K562 (cell line): Measurements from ENCODE around the gene SUPT16H. TPM values are rescaled to one million over a fixed set of nuclear protein-coding genes. Genes with fewer than 3 reads are reported as not detected.

ENCODE experiments used
- ATAC-seq: fragments of 200-7000 bp; cut with Tn5 transposase; 3 replicates; pipeline ENCODE4 v1.9.1; 2020; ENCODE audit warnings: moderate library complexity
- BruUV-seq: library from RNA; stranded (reverse); fragments of 400-500 nt; replicated peaks from 2 replicates; lab custom pipeline; 2021; lab: Mats Ljungman, UMichigan
- CTCF ChIA-PET: fragments of 300-600 bp; formaldehyde crosslinking; extraction: SDS; loops from one replicate; lab custom pipeline; 2021; ENCODE audit warnings: low intra/inter-chr PET ratio; lab: Yijun Ruan, JAX
- POLR2A ChIA-PET: fragments of 300-600, 350-650 bp; sonication (Branson Sonifier 250); formaldehyde crosslinking; extraction: SDS; loops from one replicate; lab custom pipeline; 2021; ENCODE audit warnings: antibody characterized with exemption, inconsistent platforms; lab: Yijun Ruan, JAX
- DNase-seq, 4 experiments: peaks; one replicate each; pipeline versions ENCODE4 v3.0.0 to v3.0.0-alpha.2; 2011 to 2018; ENCODE audit warnings: low spot score in 3 of 4, mixed read lengths in 3 of 4; ENCODE audit errors: extremely low read depth in 1 of 4
- FAIRE-seq: peaks from 2 replicates; lab custom pipeline; 2011; peaks lifted over from hg19 to GRCh38; lab: Jason Lieb, UNC
- H2AFZ ChIP-seq: 2 replicates; pipeline ENCODE4 v1.6.0; 2011; ENCODE audit warnings: low read depth, low read length, control low read depth, inconsistent platforms
- H3K27ac ChIP-seq: fragments of 200-600 bp; 3 replicates; pipeline ENCODE4 v1.8.0; 2011; ENCODE audit warnings: low read depth, mild to moderate bottlenecking, control low read depth, inconsistent platforms, low read length, moderate library complexity, mixed read lengths; ENCODE audit errors: extremely low read depth
- H3K27me3 ChIP-seq, 2 experiments: fragments of 300-600 bp in 1 of 2; 2 replicates in 1 of 2; 3 replicates in 1 of 2; pipeline versions ENCODE4 v1.6.0 to v1.8.0; 2011; ENCODE audit warnings: inconsistent platforms in 2 of 2, low read length in 2 of 2, mild to moderate bottlenecking in 1 of 2, mixed read lengths in 1 of 2, moderate library complexity in 1 of 2; ENCODE audit not compliant: control insufficient read depth in 2 of 2, insufficient read depth in 2 of 2
- H3K36me3 ChIP-seq: fragments of 300-600 bp; 3 replicates; pipeline ENCODE4 v1.8.0; 2011; ENCODE audit warnings: mild to moderate bottlenecking, low read length, inconsistent platforms; ENCODE audit not compliant: control insufficient read depth, insufficient read depth
- H3K4me1 ChIP-seq, 2 experiments: fragments of 200-600 bp in 1 of 2; replicated peaks in 1 of 2; 2 replicates in 1 of 2; 3 replicates in 1 of 2; pipeline versions ENCODE4 v1.5.1 to v1.8.0; 2011; ENCODE audit warnings: inconsistent platforms in 2 of 2, low read length in 2 of 2, mild to moderate bottlenecking in 1 of 2, mixed read lengths in 1 of 2, moderate library complexity in 1 of 2; ENCODE audit not compliant: control insufficient read depth in 2 of 2, insufficient read depth in 2 of 2
- H3K4me2 ChIP-seq: 2 replicates; pipeline ENCODE4 v1.6.1; 2011; ENCODE audit warnings: low read length, control low read depth, inconsistent platforms, mixed read lengths; ENCODE audit not compliant: insufficient read depth
- H3K4me3 ChIP-seq: fragments of 200-600 bp; sonication (generic), shearing (Covaris generic); 2 replicates; pipeline ENCODE4 v1.5.1; 2016; ENCODE audit warnings: control low read depth, inconsistent platforms
- H3K79me2 ChIP-seq: fragments of 200-600 bp; 3 replicates; pipeline ENCODE4 v1.8.0; 2011; ENCODE audit warnings: low read length, inconsistent platforms; ENCODE audit not compliant: control insufficient read depth, insufficient read depth
- H3K9ac ChIP-seq, 2 experiments: 2 replicates each; pipeline versions ENCODE4 v1.6.0 to v1.6.1; 2011; ENCODE audit warnings: low read depth in 2 of 2, low read length in 2 of 2, control low read depth in 1 of 2, inconsistent platforms in 1 of 2, mild to moderate bottlenecking in 1 of 2, mixed read lengths in 1 of 2; ENCODE audit not compliant: insufficient read depth in 1 of 2
- H3K9me1 ChIP-seq: one replicate; pipeline ENCODE4 v1.6.0; 2011; ENCODE audit warnings: inconsistent platforms, mild to moderate bottlenecking, low read length, moderate library complexity; ENCODE audit not compliant: control insufficient read depth, insufficient read depth
- H3K9me3 ChIP-seq: replicated peaks from 2 replicates; pipeline ENCODE4 v1.5.1; 2011; ENCODE audit warnings: low read depth, low read length, inconsistent platforms; ENCODE audit not compliant: control insufficient read depth, insufficient read depth
- H4K20me1 ChIP-seq: replicated peaks from 2 replicates; pipeline ENCODE4 v1.6.1; 2011; ENCODE audit warnings: low read length, inconsistent platforms, mixed read lengths; ENCODE audit not compliant: control insufficient read depth, insufficient read depth
- JUND ChIP-seq, 2 experiments: IDR thresholded peaks; 2 replicates in 1 of 2; 3 replicates in 1 of 2; pipeline ENCODE4 v1.6.1; 2011; ENCODE audit warnings: borderline replicate concordance in 2 of 2, low read depth in 2 of 2, low read length in 2 of 2, improper control_type of control experiment in 1 of 2, missing biosample characterization in 1 of 2, missing genetic modification characterization in 1 of 2, missing genetic modification reagents in 1 of 2
- MCM7 ChIP-seq, 2 experiments: fragments of 450-650 bp; IDR thresholded peaks; 2 replicates each; pipeline ENCODE4 v1.6.1; 2016 to 2018
- MEF2D ChIP-seq: conservative IDR thresholded peaks from 2 replicates; pipeline ENCODE4 v1.6.1; 2016; ENCODE audit warnings: low read depth, missing genetic modification characterization, missing compliant biosample characterization
- NCOA1 ChIP-seq: fragments of 450-650 bp; IDR thresholded peaks from 2 replicates; pipeline ENCODE4 v1.6.1; 2016; ENCODE audit warnings: low read depth
- NCOR1 ChIP-seq: fragments of 450-650 bp; IDR thresholded peaks from 2 replicates; pipeline ENCODE4 v1.6.1; 2016; ENCODE audit warnings: mild to moderate bottlenecking, moderate library complexity
- TGIF2 ChIP-seq: sonication (generic); formaldehyde crosslinking; IDR thresholded peaks from 2 replicates; pipeline ENCODE4 v1.8.1; 2022; ENCODE audit warnings: mild to moderate bottlenecking, missing genetic modification reagents, moderate library complexity
- THRAP3 ChIP-seq: fragments of 450-650 bp; IDR thresholded peaks from 2 replicates; pipeline ENCODE4 v1.6.1; 2016; ENCODE audit warnings: mild to moderate bottlenecking, inconsistent platforms, borderline replicate concordance
- ZKSCAN8 ChIP-seq: fragments of 200-800 bp; sonication (Bioruptor generic); IDR thresholded peaks from 2 replicates; pipeline ENCODE4 v1.6.1; 2016; ENCODE audit warnings: missing genetic modification characterization, missing compliant biosample characterization
- ZNF444 ChIP-seq: fragments of 250-450 bp; sonication (Bioruptor Pico); IDR thresholded peaks from 2 replicates; pipeline ENCODE4 v1.4.0; 2020; ENCODE audit warnings: mild to moderate bottlenecking, moderate library complexity
- ZNF830 ChIP-seq: fragments of 250-450 bp; sonication (Bioruptor Pico); IDR thresholded peaks from 2 replicates; pipeline ENCODE4 v1.5.0; 2021; ENCODE audit warnings: mild to moderate bottlenecking
- WGBS: fragments of 100-300 bp; shearing (Covaris generic); methylation state at CpG from one replicate; pipeline ENCODE4 v1.1.6; 2016; ENCODE audit warnings: low coverage, mixed read lengths; ENCODE audit not compliant: insufficient coverage; ENCODE audit errors: missing lambda C conversion rate; 5-methylcytosine and 5-hydroxymethylcytosine counted together
- in situ Hi-C: fragments of 300-500 bp; cut with MboI; formaldehyde crosslinking; loops from 4 replicates; pipeline ENCODE4 v1.15.0; 2018; ENCODE audit warnings: inconsistent platforms, mixed read lengths
- intact Hi-C: fragments of 100-400 bp; cut with micrococcal nuclease; formaldehyde crosslinking; loops from 2 replicates; pipeline ENCODE4 v1.14.2; 2022
- polyA plus RNA-seq, 8 experiments: library from polyadenylated mRNA; depleted of rRNA in 4 of 8; stranded (reverse) in 5 of 8; unstranded in 3 of 8; fragments of >200 nt; fragmentation: Nextera tagmentation in 2 of 8; fragmentation: Illumina TruSeq in 1 of 8; extraction: Ambion mirVana in 2 of 8; extraction: Trizol in 1 of 8; gene quantifications; 2 replicates each; pipeline versions ENCODE4 v1.2.1 to v1.2.3, GENCODE V29; 2011 to 2014; ENCODE audit warnings: inconsistent platforms in 1 of 8, missing spikeins in 1 of 8
- total RNA-seq, 7 experiments: library from RNA; depleted of rRNA in 6 of 7; stranded (reverse); fragments of >200 nt in 6 of 7; fragmentation: Illumina TruSeq in 2 of 7; extraction: Trizol in 2 of 7; gene quantifications; 2 replicates each; pipeline versions ENCODE4 v1.2.1 to v1.2.3, GENCODE V29; 2011 to 2021; ENCODE audit warnings: low replicate concordance in 1 of 7
- TF ChIP-seq, protein P1 (sequence below): sonication (generic); formaldehyde crosslinking; IDR thresholded peaks from 2 replicates; pipeline ENCODE4 v1.8.1; 2023; ENCODE audit warnings: mild to moderate bottlenecking, missing genetic modification reagents, moderate library complexity

SUPT16H gene
- total and polyA plus RNA-seq, 9 of the 15 experiments (the other 6 are each of a cell fraction or from before 2014, with no cell fraction given), result 75.4 to 152 (median 105) TPM

GRCh38 chr14:21414137-21414631, 30.4 kb upstream of the SUPT16H start (continued):
- TF ChIP-seq MCM7 (IDR thresholded peaks at IDR 0.05) (no peak), ZNF830 (CRISPR knock-in tag) (no peak), MEF2D (tag) (no peak), TGIF2 (CRISPR knock-in tag) (no peak), THRAP3 (no peak), JUND (IDR thresholded peaks at IDR 0.05; ENCODE audit: borderline replicate concordance, low read depth, low read length) (no peak), JUND (tag; IDR thresholded peaks at IDR 0.05; ENCODE audit: borderline replicate concordance, low read depth, low read length) (no peak), NCOR1 (no peak), NCOA1 (no peak)
- TF ChIP-seq, protein P1, sequence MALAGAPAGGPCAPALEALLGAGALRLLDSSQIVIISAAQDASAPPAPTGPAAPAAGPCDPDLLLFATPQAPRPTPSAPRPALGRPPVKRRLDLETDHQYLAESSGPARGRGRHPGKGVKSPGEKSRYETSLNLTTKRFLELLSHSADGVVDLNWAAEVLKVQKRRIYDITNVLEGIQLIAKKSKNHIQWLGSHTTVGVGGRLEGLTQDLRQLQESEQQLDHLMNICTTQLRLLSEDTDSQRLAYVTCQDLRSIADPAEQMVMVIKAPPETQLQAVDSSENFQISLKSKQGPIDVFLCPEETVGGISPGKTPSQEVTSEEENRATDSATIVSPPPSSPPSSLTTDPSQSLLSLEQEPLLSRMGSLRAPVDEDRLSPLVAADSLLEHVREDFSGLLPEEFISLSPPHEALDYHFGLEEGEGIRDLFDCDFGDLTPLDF (CRISPR knock-in tag), result no peak

DNA sequence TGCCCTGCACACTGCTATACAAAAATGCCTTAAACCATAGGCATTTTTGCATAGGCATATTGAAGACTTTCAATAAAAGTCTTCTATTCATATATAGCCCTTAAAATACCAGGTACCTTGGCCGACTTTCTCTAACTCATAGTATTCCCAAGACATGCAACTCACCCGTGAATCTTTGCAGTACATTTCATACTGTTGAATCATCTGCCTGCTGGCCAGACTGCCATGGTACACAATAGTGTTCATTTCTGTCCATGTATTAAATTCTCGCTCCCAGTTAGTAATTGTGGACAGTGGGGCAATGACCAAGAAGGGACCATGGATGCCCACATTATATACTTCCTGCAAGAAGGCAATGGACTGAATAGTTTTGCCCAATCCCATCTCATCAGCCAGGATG, 24.3 kb upstream of the SUPT16H start:
- H4K20me1 ChIP-seq, result no peaks in the 10 kb centered on the region
- no peak for DNase-seq
- CTCF ChIA-PET, result no interaction called here
- no peaks in the 10 kb centered on the region for H3K4me1 ChIP-seq
- H3K9ac ChIP-seq, result no peak overlapping the region
- TF ChIP-seq ZNF444, result no peak
- no peak for TF ChIP-seq ZKSCAN8 (CRISPR knock-in tag)
- H3K4me3 ChIP-seq, result no peak overlapping the region
- H3K27ac ChIP-seq, result no peak overlapping the region
- 88% methylated on average over 3 of the region's 3 CpGs for WGBS
- no TSS peak for BruUV-seq
- no peaks in the 10 kb centered on the region for H3K79me2 ChIP-seq
- H3K9me1 ChIP-seq, result no peaks in the 10 kb centered on the region
- FAIRE-seq, result no peak
- in situ Hi-C loops (no loop called here), intact Hi-C loops (no loop called here)
- no peak overlapping the region for H3K4me2 ChIP-seq
- ATAC-seq, result no peak
- POLR2A ChIA-PET, result interaction anchor here (0.6 kb wide), 1 partner anchor 56 kb away, joined by 3 read pairs; no protein-coding TSS in a partner anchor
- H3K27me3 ChIP-seq, result no peaks in the 10 kb centered on the region
- peaks cover 92% of the 10 kb centered on the region for H3K36me3 ChIP-seq
- H3K9me3 ChIP-seq, result no peaks in the 10 kb centered on the region
- no peak overlapping the region for H2AFZ ChIP-seq
